ENCODE data around the gene PDE11A.
A peak's percentile ranks its signal among the peaks of the same experiment; 100 is the strongest.

PDE11A gene

GRCh38 chr2:177758591-177759371, 313.8 kb downstream of the PDE11A start:
- Histone ChIP-seq H3K79me2 (no peaks in the 10 kb centered on the region), H3K9me3 (ENCODE audit: control insufficient read depth, low read length) (no peaks in the 10 kb centered on the region), H3K9ac (no peak overlapping the region), H3K27ac (no peak overlapping the region), H3K36me3 (ENCODE audit: control insufficient read depth, insufficient read depth, low read length) (no peaks in the 10 kb centered on the region), H3K4me2 (ENCODE audit: low read length) (no peak overlapping the region), H2AFZ (peak overlapping the region; percentile 68), H3K27me3 (ENCODE audit: control insufficient read depth, insufficient read depth, low read length) (no peaks in the 10 kb centered on the region), H3K4me1 (peaks cover 33% of the 10 kb centered on the region), H3K4me3 (ENCODE audit: low read depth, low read length) (no peak overlapping the region)
- peak; percentile 65 for TF ChIP-seq CTCF (IDR thresholded peaks at IDR 0.05)

DNA sequence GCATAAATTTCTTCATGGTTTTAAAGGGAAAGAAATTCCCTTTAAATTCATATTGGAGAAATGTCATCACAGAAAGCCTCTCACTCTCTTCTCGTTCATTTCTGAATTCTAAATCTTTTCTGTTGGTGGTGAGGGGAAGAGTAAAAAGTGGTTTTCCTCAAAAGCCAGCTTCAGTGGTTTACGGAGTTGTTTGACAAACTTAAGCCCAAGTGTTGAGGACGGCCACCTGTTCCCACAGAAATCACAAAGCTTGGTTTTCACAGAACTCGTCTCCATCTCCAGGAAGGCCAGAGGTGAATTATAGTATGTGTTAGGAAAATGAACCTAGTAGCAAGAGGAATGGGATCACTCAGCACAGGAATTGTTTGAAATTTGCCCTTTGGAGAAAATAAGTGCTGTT, 316.2 kb downstream of the PDE11A start:
- Histone ChIP-seq H3K9ac (no peak overlapping the region), H3K79me2 (no peaks in the 10 kb centered on the region), H3K4me2 (ENCODE audit: low read length) (no peak overlapping the region), H2AFZ (peak overlapping the region; percentile 23), H3K27ac (peak overlapping the region; percentile 15), H3K27me3 (ENCODE audit: control insufficient read depth, insufficient read depth, low read length) (no peaks in the 10 kb centered on the region), H3K9me3 (ENCODE audit: control insufficient read depth, low read length) (no peaks in the 10 kb centered on the region), H3K4me3 (ENCODE audit: low read depth, low read length) (no peak overlapping the region), H3K4me1 (peaks cover 40% of the 10 kb centered on the region), H3K36me3 (ENCODE audit: control insufficient read depth, insufficient read depth, low read length) (no peaks in the 10 kb centered on the region)
- no peak for TF ChIP-seq CTCF (IDR thresholded peaks at IDR 0.05)

- Histone ChIP-seq H3K27ac (peak overlapping the region; percentile 95), H3K27me3 (ENCODE audit: control insufficient read depth, insufficient read depth, low read length) (no peaks in the 10 kb centered on the region), H3K36me3 (ENCODE audit: control insufficient read depth, insufficient read depth, low read length) (no peaks in the 10 kb centered on the region), H3K4me1 (peaks cover 42% of the 10 kb centered on the region), H3K4me3 (ENCODE audit: low read depth, low read length) (no peak overlapping the region), H3K9ac (no peak overlapping the region), H3K4me2 (ENCODE audit: low read length) (no peak overlapping the region), H3K79me2 (no peaks in the 10 kb centered on the region), H3K9me3 (ENCODE audit: control insufficient read depth, low read length) (no peaks in the 10 kb centered on the region), H2AFZ (peak overlapping the region; percentile 63)
- no peak for TF ChIP-seq CTCF (IDR thresholded peaks at IDR 0.05)
Observed at GRCh38 chr2:177754492-177754873, 318.1 kb downstream of the PDE11A start.

GRCh38 chr2:177753682-177754491, 318.7 kb downstream of the PDE11A start:
- H3K9me3 ChIP-seq (ENCODE audit: control insufficient read depth, low read length): no peaks in the 10 kb centered on the region
- H3K4me3 ChIP-seq (ENCODE audit: low read depth, low read length): peak overlapping the region; percentile 4
- peak overlapping the region; percentile 95 for H3K27ac ChIP-seq
- no peaks in the 10 kb centered on the region for H3K36me3 ChIP-seq (ENCODE audit: control insufficient read depth, insufficient read depth, low read length)
- H3K9ac ChIP-seq: no peak overlapping the region
- peak overlapping the region; percentile 63 for H2AFZ ChIP-seq
- no peaks in the 10 kb centered on the region for H3K79me2 ChIP-seq
- no peaks in the 10 kb centered on the region for H3K27me3 ChIP-seq (ENCODE audit: control insufficient read depth, insufficient read depth, low read length)
- H3K4me1 ChIP-seq: peaks cover 42% of the 10 kb centered on the region
- H3K4me2 ChIP-seq (ENCODE audit: low read length): no peak overlapping the region
- TF ChIP-seq CTCF (IDR thresholded peaks at IDR 0.05): no peak

Data from parathyroid adenoma (tissue), 2 donors.